NB4 (cell line): Measurements from ENCODE around the gene FAM43B.

Experiments
- DNase-seq: peaks from one replicate; pipeline ENCODE4 v3.0.0; 2010; ENCODE audit warnings: low read depth
- H3K4me3 ChIP-seq: one replicate; pipeline ENCODE4 v1.5.1; 2011; ENCODE audit warnings: mild to moderate bottlenecking, low read depth, low read length, moderate library complexity
- CTCF ChIP-seq: IDR thresholded peaks from one replicate; pipeline ENCODE4 v1.5.1; 2012; ENCODE audit warnings: low read depth, low read length
- MAX ChIP-seq: IDR thresholded peaks from 2 replicates; pipeline ENCODE4 v1.6.1; 2011; ENCODE audit warnings: low read depth, low read length
- MYC ChIP-seq: IDR thresholded peaks from 2 replicates; pipeline ENCODE4 v1.6.1; 2011; ENCODE audit warnings: low read depth, low read length
- POLR2A ChIP-seq: IDR thresholded peaks from 2 replicates; pipeline ENCODE4 v1.6.1; 2011; ENCODE audit warnings: mild to moderate bottlenecking; ENCODE audit not compliant: insufficient read length; ENCODE audit errors: extremely low read depth

The FAM43B gene

GRCh38 chr1:20571427-20571826, 19.1 kb downstream of the FAM43B start:
- DNase-seq, result no peak
- H3K4me3 ChIP-seq, result no peak overlapping the region
- TF ChIP-seq MYC (no peak), POLR2A (no peak), MAX (peak; percentile 20; the same call in 1 of the 2 replicates)

- no peak overlapping the region for H3K4me3 ChIP-seq
- TF ChIP-seq MAX (no peak), POLR2A (no peak), MYC (no peak), CTCF (no peak)
- DNase-seq, result no peak
Observed at GRCh38 chr1:20573987-20574386, 21.6 kb downstream of the FAM43B start.

- H3K4me3 ChIP-seq, result no peak overlapping the region
- DNase-seq, result peak; percentile 86
- peak; percentile 84 for TF ChIP-seq CTCF
- TF ChIP-seq MAX, result 0 out of 2 replicates have a peak, but pooled peaks have one; percentile 13
- no peak for TF ChIP-seq POLR2A
- 0 out of 2 replicates have a peak, but pooled peaks have one; percentile 30 for TF ChIP-seq MYC
Observed at GRCh38 chr1:20574686-20575540, 22.5 kb downstream of the FAM43B start.

- no peak for DNase-seq
- TF ChIP-seq POLR2A, result no peak
- no peak for TF ChIP-seq MYC
- TF ChIP-seq CTCF, result no peak
- TF ChIP-seq MAX, result no peak
- H3K4me3 ChIP-seq, result no peak overlapping the region
Observed at GRCh38 chr1:20575541-20576336, 23.4 kb downstream of the FAM43B start.

- TF ChIP-seq MAX (no peak), CTCF (no peak), MYC (no peak), POLR2A (no peak)
- no peak overlapping the region for H3K4me3 ChIP-seq
- no peak for DNase-seq
Observed at GRCh38 chr1:20578062-20578461, 25.7 kb downstream of the FAM43B start.
